GM12878 (cell line): ENCODE data around the gene RREB1. TPM values are rescaled to one million over a fixed set of nuclear protein-coding genes. Genes with fewer than 3 reads are reported as not detected.

ENCODE experiments used
- ATAC-seq: fragments of 200-7000 bp; cut with Tn5 transposase; 3 replicates; pipeline ENCODE4 v1.9.1; 2020; ENCODE audit warnings: mild to moderate bottlenecking, moderate library complexity
- BruUV-seq: library from RNA; stranded (reverse); fragments of 400-500 nt; replicated peaks from 2 replicates; lab custom pipeline; 2021; lab: Mats Ljungman, UMichigan
- CTCF ChIA-PET: fragments of 300-600 bp; sonication (Branson Sonifier 250); formaldehyde crosslinking; extraction: SDS; loops from one replicate; lab custom pipeline; 2021; ENCODE audit warnings: inconsistent platforms; lab: Yijun Ruan, JAX
- POLR2A ChIA-PET: fragments of 350-600 bp; formaldehyde crosslinking; extraction: SDS; loops from one replicate; lab custom pipeline; 2021; ENCODE audit warnings: inconsistent platforms; lab: Charles Lee
- RAD21 ChIA-PET: fragments of 300-600 bp; sonication (Branson Sonifier 250); formaldehyde crosslinking; loops from one replicate; lab custom pipeline; 2023; ENCODE audit warnings: antibody characterized with exemption; ENCODE audit not compliant: unreplicated experiment; lab: Charles Lee
- SMC1A ChIA-PET: fragments of 300-600 bp; sonication (Branson Sonifier 250); formaldehyde crosslinking; loops from one replicate; lab custom pipeline; 2023; ENCODE audit not compliant: unreplicated experiment, uncharacterized antibody; lab: Charles Lee
- DNase-seq: peaks from one replicate; pipeline ENCODE4 v3.0.0-alpha.2; 2011; ENCODE audit warnings: low read depth, low spot score
- FAIRE-seq: peaks from 3 replicates; lab custom pipeline; 2011; peaks lifted over from hg19 to GRCh38; lab: Jason Lieb, UNC
- H2AFZ ChIP-seq: 2 replicates; pipeline ENCODE4 v1.6.0; 2011; ENCODE audit warnings: low read depth, low read length, control low read depth; ENCODE audit not compliant: control insufficient read depth
- H3K27ac ChIP-seq: 2 replicates; pipeline ENCODE4 v1.5.1; 2011; ENCODE audit warnings: control low read depth; ENCODE audit not compliant: control insufficient read depth, insufficient read depth
- H3K27me3 ChIP-seq, 2 experiments: replicated peaks in 1 of 2; 2 replicates each; pipeline versions ENCODE4 v1.6.0 to v1.6.1; 2011; ENCODE audit warnings: low read length in 1 of 2; ENCODE audit not compliant: control insufficient read depth in 2 of 2, insufficient read depth in 2 of 2
- H3K36me3 ChIP-seq, 2 experiments: 2 replicates each; pipeline ENCODE4 v1.5.1; 2011; ENCODE audit warnings: low read length in 1 of 2; ENCODE audit not compliant: control insufficient read depth in 2 of 2, insufficient read depth in 2 of 2
- H3K4me1 ChIP-seq: 2 replicates; pipeline ENCODE4 v1.6.1; 2011; ENCODE audit warnings: mild to moderate bottlenecking, low read length, moderate library complexity, mixed read lengths; ENCODE audit not compliant: control insufficient read depth, insufficient read depth
- H3K4me2 ChIP-seq: 2 replicates; pipeline ENCODE4 v1.6.0; 2011; ENCODE audit warnings: control low read depth; ENCODE audit not compliant: control insufficient read depth, insufficient read depth
- H3K4me3 ChIP-seq: fragments of 200-600 bp; sonication (generic); 2 replicates; pipeline ENCODE4 v1.5.1; 2016
- H3K79me2 ChIP-seq: 2 replicates; pipeline ENCODE4 v1.6.0; 2011; ENCODE audit warnings: low read length; ENCODE audit not compliant: control insufficient read depth, insufficient read depth
- H3K9ac ChIP-seq: 2 replicates; pipeline ENCODE4 v1.8.0; 2011; ENCODE audit warnings: low read length, control low read depth, mixed read lengths; ENCODE audit not compliant: control insufficient read depth, insufficient read depth
- H3K9me3 ChIP-seq: replicated peaks from 3 replicates; pipeline ENCODE4 v1.5.1; 2011; ENCODE audit warnings: mild to moderate bottlenecking, low read length; ENCODE audit not compliant: control insufficient read depth, insufficient read depth
- H4K20me1 ChIP-seq: 2 replicates; pipeline ENCODE4 v1.6.0; 2011; ENCODE audit not compliant: control insufficient read depth, insufficient read depth
- CBX5 ChIP-seq: sonication (generic); IDR thresholded peaks from 2 replicates; pipeline ENCODE4 v1.6.1; 2016; ENCODE audit warnings: low read depth, moderate library complexity, mild to moderate bottlenecking, inconsistent platforms
- E2F4 ChIP-seq: IDR thresholded peaks from 2 replicates; pipeline ENCODE4 v1.6.1; 2012; ENCODE audit warnings: low read depth, low read length, improper control_type of control experiment
- NR2F1 ChIP-seq: fragments of 450-650 bp; conservative IDR thresholded peaks from 2 replicates; pipeline ENCODE4 v1.6.1; 2017; ENCODE audit warnings: mild to moderate bottlenecking
- NRF1 ChIP-seq: conservative IDR thresholded peaks from 2 replicates; pipeline ENCODE4 v1.6.1; 2011; ENCODE audit warnings: mild to moderate bottlenecking, low read depth, low read length, improper control_type of control experiment
- PAX5 ChIP-seq: IDR thresholded peaks from 2 replicates; pipeline ENCODE4 v1.6.1; 2011; ENCODE audit warnings: low read depth, low read length, borderline replicate concordance
- RAD21 ChIP-seq: IDR thresholded peaks from 2 replicates; pipeline ENCODE4 v1.6.1; 2011; ENCODE audit warnings: mild to moderate bottlenecking, low read depth, low read length, moderate library complexity; ENCODE audit not compliant: insufficient read depth
- SIX5 ChIP-seq: IDR thresholded peaks from 2 replicates; pipeline ENCODE4 v1.6.1; 2011; ENCODE audit warnings: mild to moderate bottlenecking, low read depth, low read length, moderate library complexity; ENCODE audit not compliant: severe bottlenecking
- TBL1XR1 ChIP-seq: IDR thresholded peaks from 2 replicates; pipeline ENCODE4 v1.6.1; 2012; ENCODE audit warnings: low read depth, low read length, improper control_type of control experiment
- TCF3 ChIP-seq: IDR thresholded peaks from 2 replicates; pipeline ENCODE4 v1.6.1; 2012; ENCODE audit warnings: low read depth, mild to moderate bottlenecking, low read length, borderline replicate concordance; ENCODE audit not compliant: insufficient read depth
- WRNIP1 ChIP-seq: IDR thresholded peaks from 2 replicates; pipeline ENCODE4 v1.6.1; 2011; ENCODE audit warnings: low read depth, low read length, improper control_type of control experiment, borderline replicate concordance
- ZNF592 ChIP-seq: fragments of 450-650 bp; IDR thresholded peaks from 2 replicates; pipeline ENCODE4 v1.6.1; 2017; ENCODE audit warnings: mild to moderate bottlenecking, moderate library complexity
- WGBS: methylation state at CpG from one replicate; pipeline ENCODE4 v1.1.6; 2016; ENCODE audit warnings: low lambda C conversion rate; ENCODE audit not compliant: insufficient replicate concordance, insufficient coverage; ENCODE audit errors: missing lambda C conversion rate; 5-methylcytosine and 5-hydroxymethylcytosine counted together
- in situ Hi-C: fragments of 300-500 bp; cut with MboI; formaldehyde crosslinking; loops from 9 replicates; pipeline ENCODE4 v1.14.3; 2018; ENCODE audit warnings: mixed read lengths
- intact Hi-C: fragments of 100-400 bp; cut with micrococcal nuclease; formaldehyde crosslinking; loops from one replicate; pipeline ENCODE4 v1.14.2; 2022; ENCODE audit not compliant: unreplicated experiment
- polyA plus RNA-seq, 11 experiments: library from polyadenylated mRNA; depleted of rRNA in 4 of 11; unstranded in 6 of 11; stranded (reverse) in 5 of 11; fragments of >200 nt; fragmentation: Nextera tagmentation in 4 of 11; fragmentation: Illumina TruSeq in 1 of 11; extraction: Ambion mirVana in 4 of 11; extraction: Trizol in 1 of 11; gene quantifications; 1 replicate in 1 of 11; 2 replicates in 10 of 11; pipeline versions ENCODE4 v1.2.1 to v1.2.3, GENCODE V29; 2011 to 2016; ENCODE audit warnings: inconsistent platforms in 2 of 11, missing spikeins in 2 of 11, low read depth in 1 of 11
- total RNA-seq, 4 experiments: library from RNA; depleted of rRNA in 3 of 4; stranded (reverse); fragments of >200 nt in 3 of 4; fragmentation: Illumina TruSeq in 1 of 4; extraction: Trizol in 1 of 4; gene quantifications; 2 replicates each; pipeline versions ENCODE4 v1.2.1 to v1.2.3, GENCODE V29; 2013 to 2021

RREB1 gene
- total and polyA plus RNA-seq, 10 of the 15 experiments (the other 5 are each of a cell fraction or from before 2014, with no cell fraction given) = 1.9 to 30.3 (median 8.6) TPM

GRCh38 chr6:7258231-7258763 lies 150.5 kb downstream of the RREB1 start:
- in situ Hi-C loops = no loop called here
- no peaks in the 10 kb centered on the region; the same call in 1 of the 3 replicates for H3K9me3 ChIP-seq
- no peak overlapping the region for H3K4me2 ChIP-seq
- H4K20me1 ChIP-seq = no peaks in the 10 kb centered on the region
- SMC1A ChIA-PET = no interaction called here
- ATAC-seq (no peak), FAIRE-seq (no peak), DNase-seq (no peak)
- H2AFZ ChIP-seq = no peak overlapping the region
- 58% methylated on average over 9 of the region's 9 CpGs for WGBS
- H3K4me1 ChIP-seq = peaks cover 9% of the 10 kb centered on the region
- H3K27ac ChIP-seq = no peak overlapping the region
- H3K9ac ChIP-seq = no peak overlapping the region
- CTCF ChIA-PET = no interaction called here
- TF ChIP-seq NRF1 (no peak), RAD21 (no peak), WRNIP1 (no peak), SIX5 (no peak), NR2F1 (no peak), PAX5 (no peak), TCF3 (no peak), ZNF592 (no peak), TBL1XR1 (no peak), CBX5 (no peak), E2F4 (no peak)
- RAD21 ChIA-PET = no interaction called here
- H3K4me3 ChIP-seq = no peak overlapping the region
- intact Hi-C loops = no loop called here
- POLR2A ChIA-PET = no interaction called here
- no peaks in the 10 kb centered on the region for H3K36me3 ChIP-seq
- 0 out of 4 replicates have a peak, but pooled peaks cover 0 to 4% of the 10 kb centered on the region in 2 experiments for H3K27me3 ChIP-seq
- H3K79me2 ChIP-seq = no peaks in the 10 kb centered on the region
- no TSS peak for BruUV-seq
